ENCODE results near the gene MSI2.

DNA sequence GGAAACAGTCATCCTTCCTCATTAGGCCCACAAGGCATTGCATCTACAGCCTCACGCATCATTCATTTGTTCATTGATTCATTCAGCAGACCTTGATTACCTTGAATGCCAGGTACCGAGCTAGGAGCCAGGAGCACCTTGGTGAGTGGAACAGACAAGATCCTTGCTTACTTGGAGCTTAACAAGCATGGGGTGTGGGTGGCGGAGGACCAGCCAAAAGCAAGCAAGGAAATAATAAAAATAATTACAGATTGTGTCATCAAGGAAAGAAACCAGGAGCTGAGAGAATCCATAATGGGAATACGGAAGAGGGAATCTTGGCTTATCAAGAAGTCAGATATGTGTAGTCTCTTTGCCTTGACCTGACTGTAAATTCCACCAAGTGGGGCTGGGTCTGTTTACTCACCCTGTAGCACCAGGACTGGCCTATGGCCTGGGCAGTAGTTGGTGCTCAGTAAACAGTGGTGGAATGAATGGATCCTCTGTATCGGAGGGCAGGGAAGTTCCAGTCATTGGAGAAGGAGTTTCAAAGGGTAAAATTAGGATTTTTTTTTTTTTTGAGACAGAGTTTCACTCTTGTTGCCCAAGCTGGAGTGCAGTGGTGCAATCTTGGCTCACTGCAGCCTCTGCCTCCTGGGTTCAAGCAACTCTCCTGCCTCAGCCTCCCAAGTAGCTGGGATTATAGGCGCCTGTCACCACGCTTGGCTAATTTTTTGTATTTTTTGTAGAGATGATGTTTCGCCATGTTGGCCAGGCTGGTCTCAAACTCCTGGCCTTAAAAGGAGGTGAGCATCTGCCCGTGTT, 157.7 kb downstream of the MSI2 start:
- TF ChIP-seq, protein P1, sequence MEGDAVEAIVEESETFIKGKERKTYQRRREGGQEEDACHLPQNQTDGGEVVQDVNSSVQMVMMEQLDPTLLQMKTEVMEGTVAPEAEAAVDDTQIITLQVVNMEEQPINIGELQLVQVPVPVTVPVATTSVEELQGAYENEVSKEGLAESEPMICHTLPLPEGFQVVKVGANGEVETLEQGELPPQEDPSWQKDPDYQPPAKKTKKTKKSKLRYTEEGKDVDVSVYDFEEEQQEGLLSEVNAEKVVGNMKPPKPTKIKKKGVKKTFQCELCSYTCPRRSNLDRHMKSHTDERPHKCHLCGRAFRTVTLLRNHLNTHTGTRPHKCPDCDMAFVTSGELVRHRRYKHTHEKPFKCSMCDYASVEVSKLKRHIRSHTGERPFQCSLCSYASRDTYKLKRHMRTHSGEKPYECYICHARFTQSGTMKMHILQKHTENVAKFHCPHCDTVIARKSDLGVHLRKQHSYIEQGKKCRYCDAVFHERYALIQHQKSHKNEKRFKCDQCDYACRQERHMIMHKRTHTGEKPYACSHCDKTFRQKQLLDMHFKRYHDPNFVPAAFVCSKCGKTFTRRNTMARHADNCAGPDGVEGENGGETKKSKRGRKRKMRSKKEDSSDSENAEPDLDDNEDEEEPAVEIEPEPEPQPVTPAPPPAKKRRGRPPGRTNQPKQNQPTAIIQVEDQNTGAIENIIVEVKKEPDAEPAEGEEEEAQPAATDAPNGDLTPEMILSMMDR (IDR thresholded peaks at IDR 0.05), result no peak
- TF ChIP-seq POLR2A (IDR thresholded peaks at IDR 0.05), result no peak
